ENCODE data around the gene CIC. TPM values are rescaled to one million over a fixed set of nuclear protein-coding genes. Genes with fewer than 3 reads are reported as not detected.

Gene CIC
- total and polyA plus RNA-seq, 2 of the 13 experiments (the other 11 are each of a cell fraction or from before 2014, with no cell fraction given) = 5.9 to 8.0 TPM

DNA sequence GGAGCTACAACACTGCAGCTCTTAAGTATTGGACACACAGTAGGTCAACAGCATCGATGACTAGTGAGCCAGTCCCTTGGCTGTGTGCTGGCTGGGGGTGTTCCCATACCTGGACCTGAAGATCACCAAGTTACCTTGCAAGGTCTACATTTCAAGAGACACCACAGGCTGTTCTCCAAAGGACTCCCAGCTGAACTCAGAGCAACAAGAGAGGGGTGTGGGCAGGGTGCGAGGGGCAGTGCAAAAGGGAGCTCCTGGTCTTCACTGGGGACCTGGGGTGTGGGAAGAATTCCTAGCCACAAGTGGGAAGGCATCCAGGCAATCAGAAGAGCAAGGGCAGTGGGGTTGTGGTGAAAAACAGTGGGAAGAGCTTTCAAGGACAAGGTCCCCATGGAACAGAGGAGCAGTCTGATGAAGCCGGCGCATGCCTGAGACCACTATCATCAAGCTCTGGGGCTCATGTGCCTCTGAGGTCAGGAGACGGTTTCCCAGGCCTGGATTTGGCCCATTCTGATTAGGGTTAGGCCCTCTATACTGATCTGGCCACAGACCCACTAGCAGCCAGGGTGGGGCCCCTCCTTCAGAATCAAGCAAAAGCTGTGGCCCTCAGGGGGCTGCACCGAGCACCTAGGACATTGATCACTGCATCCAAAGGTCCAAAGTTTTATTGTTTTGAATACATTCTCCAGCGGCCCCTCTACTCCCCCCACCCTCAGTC is 22.0 kb upstream of the CIC start (continued):
- TF ChIP-seq ZNF75D (CRISPR knock-in tag; IDR thresholded peaks at IDR 0.05; ENCODE audit: borderline replicate concordance) (no peak), PPARG (CRISPR knock-in tag; conservative IDR thresholded peaks at IDR 0.05) (no peak), ZNF205 (CRISPR knock-in tag; IDR thresholded peaks at IDR 0.05) (no peak), ZNF776 (CRISPR knock-in tag; IDR thresholded peaks at IDR 0.05) (no peak), EHMT2 (IDR thresholded peaks at IDR 0.05; ENCODE audit: borderline replicate concordance, low read depth, low read length) (no peak), ZNF160 (CRISPR knock-in tag; IDR thresholded peaks at IDR 0.05) (0 out of 2 replicates have a peak, but pooled peaks have one; percentile 28), PHB2 (IDR thresholded peaks at IDR 0.05; ENCODE audit: partially characterized antibody) (no peak), ZSCAN12 (CRISPR knock-in tag; IDR thresholded peaks at IDR 0.05) (no peak), SATB2 (CRISPR knock-in tag; IDR thresholded peaks at IDR 0.05) (0 out of 2 replicates have a peak, but pooled peaks have one; percentile 30), TBX3 (IDR thresholded peaks at IDR 0.05; ENCODE audit: borderline replicate concordance) (no peak), ZKSCAN1 (IDR thresholded peaks at IDR 0.05; ENCODE audit: low read length) (peak; percentile 91)
- TF ChIP-seq, protein P1, sequence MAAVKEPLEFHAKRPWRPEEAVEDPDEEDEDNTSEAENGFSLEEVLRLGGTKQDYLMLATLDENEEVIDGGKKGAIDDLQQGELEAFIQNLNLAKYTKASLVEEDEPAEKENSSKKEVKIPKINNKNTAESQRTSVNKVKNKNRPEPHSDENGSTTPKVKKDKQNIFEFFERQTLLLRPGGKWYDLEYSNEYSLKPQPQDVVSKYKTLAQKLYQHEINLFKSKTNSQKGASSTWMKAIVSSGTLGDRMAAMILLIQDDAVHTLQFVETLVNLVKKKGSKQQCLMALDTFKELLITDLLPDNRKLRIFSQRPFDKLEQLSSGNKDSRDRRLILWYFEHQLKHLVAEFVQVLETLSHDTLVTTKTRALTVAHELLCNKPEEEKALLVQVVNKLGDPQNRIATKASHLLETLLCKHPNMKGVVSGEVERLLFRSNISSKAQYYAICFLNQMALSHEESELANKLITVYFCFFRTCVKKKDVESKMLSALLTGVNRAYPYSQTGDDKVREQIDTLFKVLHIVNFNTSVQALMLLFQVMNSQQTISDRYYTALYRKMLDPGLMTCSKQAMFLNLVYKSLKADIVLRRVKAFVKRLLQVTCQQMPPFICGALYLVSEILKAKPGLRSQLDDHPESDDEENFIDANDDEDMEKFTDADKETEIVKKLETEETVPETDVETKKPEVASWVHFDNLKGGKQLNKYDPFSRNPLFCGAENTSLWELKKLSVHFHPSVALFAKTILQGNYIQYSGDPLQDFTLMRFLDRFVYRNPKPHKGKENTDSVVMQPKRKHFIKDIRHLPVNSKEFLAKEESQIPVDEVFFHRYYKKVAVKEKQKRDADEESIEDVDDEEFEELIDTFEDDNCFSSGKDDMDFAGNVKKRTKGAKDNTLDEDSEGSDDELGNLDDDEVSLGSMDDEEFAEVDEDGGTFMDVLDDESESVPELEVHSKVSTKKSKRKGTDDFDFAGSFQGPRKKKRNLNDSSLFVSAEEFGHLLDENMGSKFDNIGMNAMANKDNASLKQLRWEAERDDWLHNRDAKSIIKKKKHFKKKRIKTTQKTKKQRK (IDR thresholded peaks at IDR 0.05; ENCODE audit: low read length) = no peak
- TF ChIP-seq, protein P2, sequence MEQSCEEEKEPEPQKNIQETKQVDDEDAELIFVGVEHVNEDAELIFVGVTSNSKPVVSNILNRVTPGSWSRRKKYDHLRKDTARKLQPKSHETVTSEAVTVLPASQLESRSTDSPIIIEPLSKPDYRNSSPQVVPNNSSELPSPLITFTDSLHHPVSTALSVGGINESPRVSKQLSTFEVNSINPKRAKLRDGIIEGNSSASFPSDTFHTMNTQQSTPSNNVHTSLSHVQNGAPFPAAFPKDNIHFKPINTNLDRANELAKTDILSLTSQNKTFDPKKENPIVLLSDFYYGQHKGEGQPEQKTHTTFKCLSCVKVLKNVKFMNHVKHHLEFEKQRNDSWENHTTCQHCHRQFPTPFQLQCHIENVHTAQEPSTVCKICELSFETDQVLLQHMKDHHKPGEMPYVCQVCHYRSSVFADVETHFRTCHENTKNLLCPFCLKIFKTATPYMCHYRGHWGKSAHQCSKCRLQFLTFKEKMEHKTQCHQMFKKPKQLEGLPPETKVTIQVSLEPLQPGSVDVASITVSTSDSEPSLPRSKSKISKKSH (CRISPR knock-in tag; IDR thresholded peaks at IDR 0.05; ENCODE audit: borderline replicate concordance) = no peak
- TF ChIP-seq, protein P3, sequence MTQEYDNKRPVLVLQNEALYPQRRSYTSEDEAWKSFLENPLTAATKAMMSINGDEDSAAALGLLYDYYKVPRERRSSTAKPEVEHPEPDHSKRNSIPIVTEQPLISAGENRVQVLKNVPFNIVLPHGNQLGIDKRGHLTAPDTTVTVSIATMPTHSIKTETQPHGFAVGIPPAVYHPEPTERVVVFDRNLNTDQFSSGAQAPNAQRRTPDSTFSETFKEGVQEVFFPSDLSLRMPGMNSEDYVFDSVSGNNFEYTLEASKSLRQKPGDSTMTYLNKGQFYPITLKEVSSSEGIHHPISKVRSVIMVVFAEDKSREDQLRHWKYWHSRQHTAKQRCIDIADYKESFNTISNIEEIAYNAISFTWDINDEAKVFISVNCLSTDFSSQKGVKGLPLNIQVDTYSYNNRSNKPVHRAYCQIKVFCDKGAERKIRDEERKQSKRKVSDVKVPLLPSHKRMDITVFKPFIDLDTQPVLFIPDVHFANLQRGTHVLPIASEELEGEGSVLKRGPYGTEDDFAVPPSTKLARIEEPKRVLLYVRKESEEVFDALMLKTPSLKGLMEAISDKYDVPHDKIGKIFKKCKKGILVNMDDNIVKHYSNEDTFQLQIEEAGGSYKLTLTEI (CRISPR knock-in tag; conservative IDR thresholded peaks at IDR 0.05) = no peak
